ENCODE measurements around the gene GNL2.
"Not testable (repeated sequence)": the region's sequence is repeated elsewhere in the genome, so short reads cannot be mapped to it uniquely, and the experiment has no call there.

DNA sequence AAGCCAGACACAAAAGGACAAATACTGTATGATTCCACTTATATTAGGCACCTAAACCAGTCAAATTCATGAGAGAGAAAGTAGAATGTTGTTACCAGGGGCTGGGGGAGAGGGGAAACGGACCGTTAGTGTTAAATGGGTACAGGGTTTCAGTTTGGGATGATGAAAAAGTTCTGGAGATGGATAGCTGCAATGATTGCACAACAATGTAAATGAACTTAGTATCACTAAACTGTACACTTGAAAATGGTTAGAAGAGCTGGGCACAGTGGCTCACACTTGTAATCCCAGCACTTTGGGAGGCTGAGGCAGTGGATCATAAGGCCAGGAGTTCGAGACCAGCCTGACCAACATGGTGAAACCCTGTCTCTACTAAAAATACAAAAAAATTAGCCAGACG is 11.2 kb downstream of the GNL2 start:
- TF ChIP-seq, protein P1, sequence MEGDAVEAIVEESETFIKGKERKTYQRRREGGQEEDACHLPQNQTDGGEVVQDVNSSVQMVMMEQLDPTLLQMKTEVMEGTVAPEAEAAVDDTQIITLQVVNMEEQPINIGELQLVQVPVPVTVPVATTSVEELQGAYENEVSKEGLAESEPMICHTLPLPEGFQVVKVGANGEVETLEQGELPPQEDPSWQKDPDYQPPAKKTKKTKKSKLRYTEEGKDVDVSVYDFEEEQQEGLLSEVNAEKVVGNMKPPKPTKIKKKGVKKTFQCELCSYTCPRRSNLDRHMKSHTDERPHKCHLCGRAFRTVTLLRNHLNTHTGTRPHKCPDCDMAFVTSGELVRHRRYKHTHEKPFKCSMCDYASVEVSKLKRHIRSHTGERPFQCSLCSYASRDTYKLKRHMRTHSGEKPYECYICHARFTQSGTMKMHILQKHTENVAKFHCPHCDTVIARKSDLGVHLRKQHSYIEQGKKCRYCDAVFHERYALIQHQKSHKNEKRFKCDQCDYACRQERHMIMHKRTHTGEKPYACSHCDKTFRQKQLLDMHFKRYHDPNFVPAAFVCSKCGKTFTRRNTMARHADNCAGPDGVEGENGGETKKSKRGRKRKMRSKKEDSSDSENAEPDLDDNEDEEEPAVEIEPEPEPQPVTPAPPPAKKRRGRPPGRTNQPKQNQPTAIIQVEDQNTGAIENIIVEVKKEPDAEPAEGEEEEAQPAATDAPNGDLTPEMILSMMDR (IDR thresholded peaks at IDR 0.05; ENCODE audit: low read depth, low read length, poor library complexity, severe bottlenecking), result not testable (repeated sequence)
- not testable (repeated sequence) for TF ChIP-seq EZH2phosphoT487 (IDR thresholded peaks at IDR 0.05; ENCODE audit: borderline replicate concordance, low read length)

All from DOHH2 (cell line).